OCI-LY7 (cell line): ENCODE data around the gene ELMO1. TPM values are rescaled to one million over a fixed set of nuclear protein-coding genes. Genes with fewer than 3 reads are reported as not detected.
A peak's percentile ranks its signal among the peaks of the same experiment; 100 is the strongest.

ENCODE experiments used
- BruUV-seq: library from RNA; stranded (reverse); fragments of 400-500 nt; replicated peaks from 2 replicates; lab custom pipeline; 2021; lab: Mats Ljungman, UMichigan
- CTCF ChIA-PET: fragments of 300-600 bp; sonication (Branson Sonifier 250); formaldehyde crosslinking; loops from one replicate; lab custom pipeline; 2022; ENCODE audit warnings: antibody characterized with exemption; ENCODE audit not compliant: unreplicated experiment; lab: Charles Lee
- POLR2A ChIA-PET: fragments of 300-600 bp; sonication (Branson Sonifier 250); formaldehyde crosslinking; loops from one replicate; lab custom pipeline; 2022; ENCODE audit warnings: antibody characterized with exemption; lab: Charles Lee
- DNase-seq: peaks from one replicate; pipeline ENCODE4 v3.0.0-alpha.2; 2015; ENCODE audit warnings: low spot score
- H2AFZ ChIP-seq: fragments of 200-600 bp; sonication (generic), shearing (Covaris generic); 2 replicates; pipeline ENCODE4 v1.6.1; 2014; ENCODE audit warnings: mild to moderate bottlenecking, antibody characterized with exemption, low read length, moderate library complexity
- H3K27ac ChIP-seq: fragments of 200-600 bp; sonication (generic); 2 replicates; pipeline ENCODE4 v1.5.1; 2014; ENCODE audit warnings: mixed run types, low read depth, mild to moderate bottlenecking, moderate library complexity, low read length, inconsistent platforms; ENCODE audit not compliant: poor library complexity, severe bottlenecking
- H3K36me3 ChIP-seq: fragments of 200-600 bp; sonication (generic); 2 replicates; pipeline ENCODE4 v1.6.1; 2014; ENCODE audit warnings: mild to moderate bottlenecking, antibody characterized with exemption, low read length, moderate library complexity, mixed read lengths; ENCODE audit not compliant: insufficient read depth
- H3K4me1 ChIP-seq: fragments of 200-600 bp; sonication (generic); 2 replicates; pipeline ENCODE4 v1.5.1; 2014; ENCODE audit warnings: mild to moderate bottlenecking, low read length; ENCODE audit not compliant: insufficient read depth, poor library complexity, severe bottlenecking
- H3K4me2 ChIP-seq: fragments of 200-600 bp; sonication (generic); 2 replicates; pipeline ENCODE4 v1.6.1; 2014; ENCODE audit warnings: mild to moderate bottlenecking, low read length
- H3K4me3 ChIP-seq: fragments of 200-600 bp; sonication (generic); 2 replicates; pipeline ENCODE4 v1.5.1; 2014; ENCODE audit warnings: mild to moderate bottlenecking, low read depth, low read length; ENCODE audit not compliant: poor library complexity, severe bottlenecking
- H3K79me2 ChIP-seq: fragments of 200-600 bp; sonication (generic); 2 replicates; pipeline ENCODE4 v1.6.1; 2016; ENCODE audit warnings: low read depth, mild to moderate bottlenecking, low read length, moderate library complexity, mixed read lengths; ENCODE audit not compliant: insufficient read depth
- H3K9me2 ChIP-seq: fragments of 200-600 bp; sonication (generic); 2 replicates; pipeline ENCODE4 v1.6.1; 2016; ENCODE audit warnings: mild to moderate bottlenecking, low read length, mixed read lengths; ENCODE audit not compliant: insufficient read depth
- H3K9me3 ChIP-seq: fragments of 200-600 bp; sonication (generic); 2 replicates; pipeline ENCODE4 v1.6.1; 2014; ENCODE audit warnings: mild to moderate bottlenecking, mixed run types, low read length, mixed read lengths
- H4K20me1 ChIP-seq: fragments of 200-600 bp; sonication (generic); 2 replicates; pipeline ENCODE4 v1.6.1; 2014; ENCODE audit warnings: mild to moderate bottlenecking, antibody characterized with exemption, low read length, moderate library complexity, mixed read lengths; ENCODE audit not compliant: insufficient read depth
- EZH2phosphoT487 ChIP-seq: fragments of 200-600 bp; sonication (generic); IDR thresholded peaks from 2 replicates; pipeline ENCODE4 v1.6.1; 2018; ENCODE audit warnings: low read depth, borderline replicate concordance, mild to moderate bottlenecking, mixed run types, antibody characterized with exemption, low read length, moderate library complexity, mixed read lengths
- intact Hi-C: fragments of 100-400 bp; cut with micrococcal nuclease; formaldehyde crosslinking; loops from one replicate; pipeline ENCODE4 v1.10.0; 2022; ENCODE audit not compliant: unreplicated experiment
- total RNA-seq, 2 experiments: library from RNA; depleted of rRNA in 1 of 2; stranded (reverse); fragments of >200 nt in 1 of 2; shearing (Covaris generic) in 1 of 2; gene quantifications; 2 replicates each; pipeline ENCODE4 v1.2.3, GENCODE V29; 2014 to 2022
- TF ChIP-seq, protein P1 (sequence below): fragments of 200-600 bp; sonication (generic); conservative IDR thresholded peaks from 2 replicates; pipeline ENCODE4 v1.5.1; 2014; ENCODE audit warnings: mild to moderate bottlenecking, antibody characterized with exemption, low read length, moderate library complexity, mixed read lengths

ELMO1 gene
- total RNA-seq, 2 experiments from 2014 or later, result 101 to 103 TPM

DNA sequence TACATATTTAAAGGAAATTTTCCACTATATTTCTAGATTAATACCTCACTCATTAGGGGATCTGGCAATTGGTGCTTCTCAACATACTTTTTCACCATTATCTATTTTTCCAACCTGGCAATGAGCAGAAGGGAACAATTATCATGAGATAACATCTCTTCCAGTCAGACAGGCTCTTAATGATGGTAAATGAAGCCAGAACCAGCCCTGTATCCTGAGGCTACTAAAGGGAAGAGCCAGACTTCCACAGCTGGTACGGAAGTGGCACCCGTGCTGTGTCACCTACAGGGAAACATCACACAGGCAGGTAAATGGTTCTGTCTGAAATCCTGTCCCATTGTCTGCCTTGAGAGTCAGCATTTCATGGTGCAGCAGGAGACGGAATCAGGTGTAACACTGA, 75.9 kb downstream of the ELMO1 start:
- no peaks in the 10 kb centered on the region for H3K79me2 ChIP-seq

GRCh38 chr7:37371755-37372154, 76.9 kb downstream of the ELMO1 start:
- Histone ChIP-seq H3K79me2 (no peaks in the 10 kb centered on the region), H3K36me3 (no peaks in the 10 kb centered on the region), H4K20me1 (no peaks in the 10 kb centered on the region), H3K9me3 (peaks cover 10% of the 10 kb centered on the region), H3K4me3 (no peak overlapping the region), H3K27ac (no peak overlapping the region), H3K4me1 (no peaks in the 10 kb centered on the region), H3K9me2 (no peaks in the 10 kb centered on the region), H2AFZ (no peak overlapping the region), H3K4me2 (no peak overlapping the region)
- ChIA-PET CTCF (no interaction called here), POLR2A (no interaction called here)
- TF ChIP-seq EZH2phosphoT487, result 0 out of 2 replicates have a peak, but pooled peaks have one; percentile 86
- TF ChIP-seq, protein P1, sequence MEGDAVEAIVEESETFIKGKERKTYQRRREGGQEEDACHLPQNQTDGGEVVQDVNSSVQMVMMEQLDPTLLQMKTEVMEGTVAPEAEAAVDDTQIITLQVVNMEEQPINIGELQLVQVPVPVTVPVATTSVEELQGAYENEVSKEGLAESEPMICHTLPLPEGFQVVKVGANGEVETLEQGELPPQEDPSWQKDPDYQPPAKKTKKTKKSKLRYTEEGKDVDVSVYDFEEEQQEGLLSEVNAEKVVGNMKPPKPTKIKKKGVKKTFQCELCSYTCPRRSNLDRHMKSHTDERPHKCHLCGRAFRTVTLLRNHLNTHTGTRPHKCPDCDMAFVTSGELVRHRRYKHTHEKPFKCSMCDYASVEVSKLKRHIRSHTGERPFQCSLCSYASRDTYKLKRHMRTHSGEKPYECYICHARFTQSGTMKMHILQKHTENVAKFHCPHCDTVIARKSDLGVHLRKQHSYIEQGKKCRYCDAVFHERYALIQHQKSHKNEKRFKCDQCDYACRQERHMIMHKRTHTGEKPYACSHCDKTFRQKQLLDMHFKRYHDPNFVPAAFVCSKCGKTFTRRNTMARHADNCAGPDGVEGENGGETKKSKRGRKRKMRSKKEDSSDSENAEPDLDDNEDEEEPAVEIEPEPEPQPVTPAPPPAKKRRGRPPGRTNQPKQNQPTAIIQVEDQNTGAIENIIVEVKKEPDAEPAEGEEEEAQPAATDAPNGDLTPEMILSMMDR, result no peak
- DNase-seq, result no peak
- no TSS peak for BruUV-seq
- intact Hi-C loops, result no loop called here

More for the DNA sequence above, 75.9 kb downstream of the ELMO1 start:
- intact Hi-C loops, result no loop called here
- no TSS peak for BruUV-seq
- Histone ChIP-seq H3K27ac (no peak overlapping the region), H3K4me1 (no peaks in the 10 kb centered on the region), H3K9me2 (no peaks in the 10 kb centered on the region), H4K20me1 (no peaks in the 10 kb centered on the region), H3K4me2 (no peak overlapping the region), H3K4me3 (no peak overlapping the region), H3K36me3 (no peaks in the 10 kb centered on the region), H2AFZ (no peak overlapping the region), H3K9me3 (peaks cover 15% of the 10 kb centered on the region)
- ChIA-PET CTCF (no interaction called here), POLR2A (no interaction called here)
- no peak for DNase-seq
- no peak for TF ChIP-seq EZH2phosphoT487
- TF ChIP-seq, protein P1, result no peak

GRCh38 chr7:37369906-37370305, 78.8 kb downstream of the ELMO1 start:
- ChIA-PET POLR2A (no interaction called here), CTCF (no interaction called here)
- TF ChIP-seq, protein P1, result no peak
- no peak for TF ChIP-seq EZH2phosphoT487
- Histone ChIP-seq H3K27ac (no peak overlapping the region), H3K9me3 (no peaks in the 10 kb centered on the region), H4K20me1 (no peaks in the 10 kb centered on the region), H3K9me2 (no peaks in the 10 kb centered on the region), H2AFZ (no peak overlapping the region), H3K4me3 (no peak overlapping the region), H3K4me2 (no peak overlapping the region), H3K79me2 (no peaks in the 10 kb centered on the region), H3K36me3 (no peaks in the 10 kb centered on the region), H3K4me1 (no peaks in the 10 kb centered on the region)
- DNase-seq, result no peak
- intact Hi-C loops, result no loop called here
- BruUV-seq, result no TSS peak
